ENCODE measurements around the gene AGXT2. TPM values are rescaled to one million over a fixed set of nuclear protein-coding genes. Genes with fewer than 3 reads are reported as not detected.

AGXT2 gene
- total RNA-seq, 4 donors from 2014 or later: not detected

DNA sequence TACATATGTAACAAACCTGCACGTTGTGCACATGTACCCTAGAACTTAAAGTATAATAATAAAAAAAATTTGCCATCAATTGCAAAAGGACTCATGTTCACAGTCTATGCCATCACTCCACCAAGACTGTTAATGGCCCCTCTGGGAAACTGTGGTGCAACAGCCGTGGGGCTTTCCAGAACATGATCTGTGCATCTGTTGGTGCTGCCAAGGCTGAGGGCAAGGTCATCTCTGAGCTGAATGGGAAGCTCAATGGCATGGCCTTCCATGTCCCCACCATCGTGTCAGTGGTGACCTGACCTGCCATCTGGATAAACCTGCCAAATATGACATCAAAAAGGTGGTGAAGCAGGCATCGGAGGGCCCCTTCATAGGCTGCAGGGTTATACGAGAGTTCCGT lies 33.4 kb upstream of the AGXT2 start:
- H3K4me3 ChIP-seq: no peak overlapping the region
- H3K4me1 ChIP-seq: no peaks in the 10 kb centered on the region
- DNase-seq (ENCODE audit: low spot score in 2 of 2): no peak
- WGBS: 74% methylated on average over 6 of the region's 6 CpGs
- H3K9me3 ChIP-seq: no peaks in the 10 kb centered on the region
- TF ChIP-seq, protein P1, sequence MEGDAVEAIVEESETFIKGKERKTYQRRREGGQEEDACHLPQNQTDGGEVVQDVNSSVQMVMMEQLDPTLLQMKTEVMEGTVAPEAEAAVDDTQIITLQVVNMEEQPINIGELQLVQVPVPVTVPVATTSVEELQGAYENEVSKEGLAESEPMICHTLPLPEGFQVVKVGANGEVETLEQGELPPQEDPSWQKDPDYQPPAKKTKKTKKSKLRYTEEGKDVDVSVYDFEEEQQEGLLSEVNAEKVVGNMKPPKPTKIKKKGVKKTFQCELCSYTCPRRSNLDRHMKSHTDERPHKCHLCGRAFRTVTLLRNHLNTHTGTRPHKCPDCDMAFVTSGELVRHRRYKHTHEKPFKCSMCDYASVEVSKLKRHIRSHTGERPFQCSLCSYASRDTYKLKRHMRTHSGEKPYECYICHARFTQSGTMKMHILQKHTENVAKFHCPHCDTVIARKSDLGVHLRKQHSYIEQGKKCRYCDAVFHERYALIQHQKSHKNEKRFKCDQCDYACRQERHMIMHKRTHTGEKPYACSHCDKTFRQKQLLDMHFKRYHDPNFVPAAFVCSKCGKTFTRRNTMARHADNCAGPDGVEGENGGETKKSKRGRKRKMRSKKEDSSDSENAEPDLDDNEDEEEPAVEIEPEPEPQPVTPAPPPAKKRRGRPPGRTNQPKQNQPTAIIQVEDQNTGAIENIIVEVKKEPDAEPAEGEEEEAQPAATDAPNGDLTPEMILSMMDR (IDR thresholded peaks at IDR 0.05): no peak
- TF ChIP-seq POLR2A (IDR thresholded peaks at IDR 0.05) (no peak), EP300 (IDR thresholded peaks at IDR 0.05) (no peak), POLR2AphosphoS5 (IDR thresholded peaks at IDR 0.05) (no peak)
- H3K36me3 ChIP-seq: no peaks in the 10 kb centered on the region
- no peaks in the 10 kb centered on the region for H3K27me3 ChIP-seq
- no peak overlapping the region for H3K27ac ChIP-seq

DNA sequence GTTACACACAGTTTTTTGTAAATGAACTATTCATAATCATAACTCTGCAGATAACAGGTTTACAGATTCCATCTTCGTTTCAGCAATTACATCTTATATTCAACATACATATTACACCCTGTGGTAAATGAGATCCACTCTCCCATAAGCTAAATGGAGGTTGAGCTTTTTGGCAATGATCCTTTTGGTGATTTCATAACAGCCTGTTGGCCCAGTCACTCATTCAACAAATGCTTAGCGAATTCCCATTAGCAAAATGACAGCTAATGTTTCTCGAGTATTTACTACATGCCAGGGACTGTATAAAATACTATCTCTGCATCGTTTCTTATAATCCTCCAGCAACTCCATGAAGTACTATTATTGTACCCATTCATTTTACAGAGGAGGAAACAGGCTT lies 25.4 kb upstream of the AGXT2 start:
- no peak for DNase-seq (ENCODE audit: low spot score in 2 of 2)
- Histone ChIP-seq H3K36me3 (peaks cover 3% of the 10 kb centered on the region), H3K27me3 (no peaks in the 10 kb centered on the region), H3K9me3 (no peaks in the 10 kb centered on the region), H3K4me1 (no peaks in the 10 kb centered on the region), H3K27ac (no peak overlapping the region), H3K4me3 (no peak overlapping the region)
- WGBS: 77% methylated on average over 4 of the region's 4 CpGs
- no peak for TF ChIP-seq EP300 (IDR thresholded peaks at IDR 0.05)

DNA sequence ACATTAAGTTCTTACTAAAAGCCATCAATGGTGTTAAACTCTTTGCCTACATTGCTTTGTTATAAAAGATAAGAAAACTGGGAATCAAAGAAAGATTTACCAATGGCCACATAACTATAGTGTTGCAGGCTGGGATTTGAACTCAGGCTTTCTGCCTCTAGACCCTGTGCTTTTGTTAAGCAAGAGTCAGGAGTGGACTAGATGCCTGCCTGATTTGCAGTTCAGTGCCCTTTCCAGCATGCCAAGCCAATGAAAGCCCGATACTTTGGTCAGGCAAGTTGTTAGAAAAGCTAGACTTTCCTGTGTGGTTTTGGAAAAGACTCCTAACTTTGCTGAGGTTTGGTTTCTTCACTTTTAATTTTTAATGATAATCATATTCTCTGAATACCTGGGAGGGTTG lies 21.4 kb upstream of the AGXT2 start:
- Histone ChIP-seq H3K9me3 (no peaks in the 10 kb centered on the region), H3K4me3 (no peak overlapping the region), H3K27ac (no peak overlapping the region), H3K4me1 (no peaks in the 10 kb centered on the region), H3K27me3 (no peaks in the 10 kb centered on the region), H3K36me3 (peaks cover 3% of the 10 kb centered on the region)
- 84% methylated on average over 1 of the region's 1 CpG for WGBS
- no peak for DNase-seq (ENCODE audit: low spot score in 2 of 2)
- TF ChIP-seq, protein P1 (IDR thresholded peaks at IDR 0.05): no peak
- no peak for TF ChIP-seq EP300 (IDR thresholded peaks at IDR 0.05)

DNA sequence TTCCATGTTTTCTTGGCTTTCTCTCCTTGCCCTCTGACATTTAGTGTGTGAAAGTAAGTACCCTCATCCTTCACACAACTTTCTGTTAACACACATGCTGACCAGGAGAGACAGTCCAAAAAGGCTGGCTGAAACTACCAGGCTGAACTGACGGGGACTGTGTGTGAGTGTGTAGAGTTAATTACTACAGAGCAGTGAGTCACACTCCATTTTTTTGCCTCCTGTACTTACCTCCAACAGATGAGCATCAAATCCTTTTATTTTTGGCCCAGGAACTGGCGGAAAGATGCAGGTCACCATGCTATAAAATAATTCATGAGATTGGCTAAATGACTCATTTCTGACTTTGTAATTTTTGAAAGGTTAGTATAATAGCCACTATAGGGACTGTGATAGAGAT lies 20.2 kb upstream of the AGXT2 start:
- 91% methylated on average over 2 of the region's 2 CpGs for WGBS
- TF ChIP-seq, protein P1 (IDR thresholded peaks at IDR 0.05): no peak
- TF ChIP-seq POLR2A (IDR thresholded peaks at IDR 0.05): no peak
- no peak for TF ChIP-seq EP300 (IDR thresholded peaks at IDR 0.05)
- TF ChIP-seq POLR2AphosphoS5 (IDR thresholded peaks at IDR 0.05): no peak
- no peak overlapping the region for H3K4me3 ChIP-seq
- peaks cover 3% of the 10 kb centered on the region for H3K4me1 ChIP-seq
- no peak overlapping the region for H3K27ac ChIP-seq
- no peaks in the 10 kb centered on the region for H3K9me3 ChIP-seq
- peaks cover 3% of the 10 kb centered on the region for H3K36me3 ChIP-seq
- no peaks in the 10 kb centered on the region for H3K27me3 ChIP-seq
- DNase-seq (ENCODE audit: low spot score in 2 of 2): no peak

DNA sequence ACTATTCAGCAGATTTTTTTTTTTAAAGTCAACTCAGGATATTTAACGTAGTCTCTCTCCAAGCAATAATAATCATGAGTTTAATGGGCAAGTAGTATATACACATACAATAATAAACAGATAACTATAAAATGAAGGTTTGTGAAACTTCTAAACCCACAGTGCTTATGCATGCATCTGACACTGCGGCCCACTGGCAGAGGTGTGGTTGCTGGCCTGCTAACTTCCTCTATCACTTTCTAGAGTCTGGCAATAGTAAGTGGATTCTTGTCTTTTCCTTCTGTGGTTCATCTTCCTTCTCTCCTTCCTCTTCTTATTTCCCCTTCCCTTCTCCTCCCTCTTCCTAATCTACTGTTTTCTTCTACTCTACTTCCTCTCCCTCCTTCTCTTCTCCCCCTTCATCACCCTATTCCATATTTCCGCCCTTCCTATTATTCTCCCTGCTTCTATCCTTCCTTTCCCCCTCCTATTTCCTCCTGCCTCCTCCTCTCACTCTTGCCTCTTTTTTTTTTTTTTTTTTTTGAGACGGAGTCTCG lies 18.6 kb upstream of the AGXT2 start:
- TF ChIP-seq, protein P1 (IDR thresholded peaks at IDR 0.05): no peak
- TF ChIP-seq EP300 (IDR thresholded peaks at IDR 0.05) (no peak), POLR2AphosphoS5 (IDR thresholded peaks at IDR 0.05) (no peak), POLR2A (IDR thresholded peaks at IDR 0.05) (no peak)
- peaks cover 3% of the 10 kb centered on the region for H3K36me3 ChIP-seq
- 94% methylated on average over 5 of the region's 5 CpGs for WGBS
- peaks cover 3% of the 10 kb centered on the region for H3K4me1 ChIP-seq
- H3K27ac ChIP-seq: no peak overlapping the region
- no peaks in the 10 kb centered on the region for H3K27me3 ChIP-seq
- no peak for DNase-seq (ENCODE audit: low spot score in 2 of 2)
- H3K4me3 ChIP-seq: no peak overlapping the region
- H3K9me3 ChIP-seq: no peaks in the 10 kb centered on the region

DNA sequence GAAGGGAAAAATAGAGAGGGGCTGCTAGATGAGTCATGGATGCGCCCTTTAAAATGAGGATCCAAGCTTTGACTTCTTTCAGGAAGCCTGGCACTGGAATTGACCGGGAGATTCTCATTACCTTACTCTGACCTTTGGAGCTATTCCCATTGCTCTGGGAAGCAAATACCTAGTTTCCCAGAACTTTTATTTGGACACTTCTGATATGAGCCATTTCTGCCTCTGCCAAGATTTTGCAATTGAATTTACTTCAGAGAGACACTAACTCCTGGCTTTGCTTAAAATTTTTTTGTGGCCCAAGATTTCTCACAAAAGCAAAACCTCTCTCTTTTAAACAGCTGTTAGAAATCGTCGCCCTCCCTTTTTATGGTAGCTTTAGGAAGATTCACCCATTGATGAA lies 15.7 kb upstream of the AGXT2 start:
- Histone ChIP-seq H3K27ac (no peak overlapping the region), H3K27me3 (no peaks in the 10 kb centered on the region), H3K4me3 (no peak overlapping the region), H3K4me1 (peaks cover 3% of the 10 kb centered on the region), H3K9me3 (no peaks in the 10 kb centered on the region), H3K36me3 (no peaks in the 10 kb centered on the region)
- 77% methylated on average over 4 of the region's 4 CpGs for WGBS
- TF ChIP-seq POLR2A (IDR thresholded peaks at IDR 0.05) (no peak), POLR2AphosphoS5 (IDR thresholded peaks at IDR 0.05) (no peak), EP300 (IDR thresholded peaks at IDR 0.05) (no peak)
- TF ChIP-seq, protein P1 (IDR thresholded peaks at IDR 0.05): no peak
- no peak for DNase-seq (ENCODE audit: low spot score in 2 of 2)

Measured in suprapubic skin (tissue), 4 donors.